BLaER1 (cell line): ENCODE results near the gene ZNF662.

Source experiments
- H3K27ac ChIP-seq: shearing (Covaris generic); formaldehyde crosslinking; 2 replicates; pipeline ENCODE4 v1.8.1; 2022
- H3K27me3 ChIP-seq: shearing (Covaris generic); formaldehyde crosslinking; 2 replicates; pipeline ENCODE4 v1.8.1; 2022
- H3K36me3 ChIP-seq: shearing (Covaris generic); formaldehyde crosslinking; 2 replicates; pipeline ENCODE4 v1.8.1; 2022
- H3K4me1 ChIP-seq: shearing (Covaris generic); formaldehyde crosslinking; 2 replicates; pipeline ENCODE4 v1.8.1; 2022
- H3K4me2 ChIP-seq: shearing (Covaris generic); formaldehyde crosslinking; 2 replicates; pipeline ENCODE4 v1.8.1; 2022
- H3K4me3 ChIP-seq: shearing (Covaris generic); formaldehyde crosslinking; 2 replicates; pipeline ENCODE4 v1.8.1; 2022
- H3K9ac ChIP-seq: shearing (Covaris generic); formaldehyde crosslinking; 2 replicates; pipeline ENCODE4 v1.8.1; 2022
- H3K9me3 ChIP-seq: shearing (Covaris generic); formaldehyde crosslinking; 2 replicates; pipeline ENCODE4 v1.8.1; 2022
- H4K20me1 ChIP-seq: shearing (Covaris generic); formaldehyde crosslinking; 2 replicates; pipeline ENCODE4 v1.8.1; 2022
- Cebpa-rat ChIP-seq: shearing (Covaris generic); IDR thresholded peaks from 2 replicates; pipeline ENCODE4 v1.8.1; 2022

Gene ZNF662

GRCh38 chr3:42901073-42901415 is 4.9 kb upstream of the ZNF662 start:
- peaks cover 26% of the 10 kb centered on the region for H3K9me3 ChIP-seq
- H3K27ac ChIP-seq, result no peak overlapping the region
- H3K4me1 ChIP-seq, result no peaks in the 10 kb centered on the region
- H3K4me3 ChIP-seq, result no peak overlapping the region
- no peak overlapping the region for H3K4me2 ChIP-seq
- peaks cover 8% of the 10 kb centered on the region; the same call in 1 of the 2 replicates for H3K27me3 ChIP-seq
- H3K36me3 ChIP-seq, result no peaks in the 10 kb centered on the region
- H4K20me1 ChIP-seq, result no peaks in the 10 kb centered on the region
- no peak for TF ChIP-seq Cebpa-rat
- no peak overlapping the region for H3K9ac ChIP-seq

- H3K27me3 ChIP-seq, result peaks cover 20% of the 10 kb centered on the region
- no peaks in the 10 kb centered on the region for H4K20me1 ChIP-seq
- H3K4me3 ChIP-seq, result no peak overlapping the region
- TF ChIP-seq Cebpa-rat, result no peak
- no peak overlapping the region for H3K27ac ChIP-seq
- H3K4me1 ChIP-seq, result no peaks in the 10 kb centered on the region
- no peak overlapping the region for H3K9ac ChIP-seq
- no peaks in the 10 kb centered on the region for H3K36me3 ChIP-seq
- peaks cover 38% of the 10 kb centered on the region for H3K9me3 ChIP-seq
- H3K4me2 ChIP-seq, result no peak overlapping the region
These were observed 3.7 kb upstream of the ZNF662 start for GRCh38 chr3:42902257-42902656.

- peaks cover 22% of the 10 kb centered on the region for H3K27me3 ChIP-seq
- no peak overlapping the region for H3K9ac ChIP-seq
- H3K4me2 ChIP-seq, result no peak overlapping the region
- no peak overlapping the region for H3K4me3 ChIP-seq
- no peaks in the 10 kb centered on the region for H3K36me3 ChIP-seq
- H4K20me1 ChIP-seq, result no peaks in the 10 kb centered on the region
- H3K4me1 ChIP-seq, result no peaks in the 10 kb centered on the region
- H3K27ac ChIP-seq, result no peak overlapping the region
- H3K9me3 ChIP-seq, result peaks cover 49% of the 10 kb centered on the region
- no peak for TF ChIP-seq Cebpa-rat
These were observed 1.9 kb upstream of the ZNF662 start for GRCh38 chr3:42904076-42904475.

GRCh38 chr3:42905740-42906069 is 237 bp upstream of the ZNF662 start:
- TF ChIP-seq Cebpa-rat, result no peak

GRCh38 chr3:42906848-42907183 is 874 bp downstream of the ZNF662 start:
- no peak overlapping the region for H3K4me3 ChIP-seq

More at GRCh38 chr3:42905740-42906069, 237 bp upstream of the ZNF662 start:
- Histone ChIP-seq H3K4me2 (no peak overlapping the region), H4K20me1 (no peaks in the 10 kb centered on the region), H3K9ac (no peak overlapping the region), H3K4me3 (no peak overlapping the region), H3K27ac (no peak overlapping the region), H3K36me3 (no peaks in the 10 kb centered on the region), H3K4me1 (no peaks in the 10 kb centered on the region), H3K27me3 (peaks cover 22% of the 10 kb centered on the region), H3K9me3 (peaks cover 63% of the 10 kb centered on the region)

GRCh38 chr3:42908675-42909074 is 2.7 kb downstream of the ZNF662 start:
- Histone ChIP-seq H3K4me2 (no peak overlapping the region), H3K27me3 (peaks cover 22% of the 10 kb centered on the region), H3K9me3 (peaks cover 81% of the 10 kb centered on the region), H3K4me3 (no peak overlapping the region), H3K9ac (no peak overlapping the region), H3K4me1 (no peaks in the 10 kb centered on the region), H4K20me1 (no peaks in the 10 kb centered on the region), H3K27ac (no peak overlapping the region), H3K36me3 (no peaks in the 10 kb centered on the region)
- TF ChIP-seq Cebpa-rat, result no peak

More at GRCh38 chr3:42906848-42907183, 874 bp downstream of the ZNF662 start:
- Histone ChIP-seq H3K4me2 (no peak overlapping the region), H4K20me1 (no peaks in the 10 kb centered on the region), H3K9me3 (peaks cover 74% of the 10 kb centered on the region), H3K36me3 (no peaks in the 10 kb centered on the region), H3K9ac (no peak overlapping the region), H3K27ac (no peak overlapping the region), H3K27me3 (peaks cover 22% of the 10 kb centered on the region), H3K4me1 (no peaks in the 10 kb centered on the region)
- TF ChIP-seq Cebpa-rat, result no peak

- no peaks in the 10 kb centered on the region for H3K36me3 ChIP-seq
- no peaks in the 10 kb centered on the region for H4K20me1 ChIP-seq
- H3K9ac ChIP-seq, result no peak overlapping the region
- peaks cover 83% of the 10 kb centered on the region for H3K9me3 ChIP-seq
- no peaks in the 10 kb centered on the region for H3K4me1 ChIP-seq
- H3K27ac ChIP-seq, result no peak overlapping the region
- no peak overlapping the region for H3K4me3 ChIP-seq
- no peak overlapping the region for H3K4me2 ChIP-seq
- peaks cover 9% of the 10 kb centered on the region for H3K27me3 ChIP-seq
- TF ChIP-seq Cebpa-rat, result no peak
These were observed 5.6 kb downstream of the ZNF662 start for GRCh38 chr3:42911551-42911950.

GRCh38 chr3:42914771-42915515 is 9.0 kb downstream of the ZNF662 start:
- no peak overlapping the region for H3K4me3 ChIP-seq
- peaks cover 89% of the 10 kb centered on the region for H3K9me3 ChIP-seq
- no peak overlapping the region for H3K4me2 ChIP-seq
- no peaks in the 10 kb centered on the region for H3K36me3 ChIP-seq
- H3K4me1 ChIP-seq, result no peaks in the 10 kb centered on the region
- no peak overlapping the region for H3K9ac ChIP-seq
- TF ChIP-seq Cebpa-rat, result no peak
- no peak overlapping the region for H3K27ac ChIP-seq
- H3K27me3 ChIP-seq, result no peaks in the 10 kb centered on the region
- no peaks in the 10 kb centered on the region for H4K20me1 ChIP-seq

GRCh38 chr3:42923606-42924005 is 17.7 kb downstream of the ZNF662 start:
- H3K9ac ChIP-seq, result no peak overlapping the region
- no peaks in the 10 kb centered on the region for H4K20me1 ChIP-seq
- no peak for TF ChIP-seq Cebpa-rat
- H3K27ac ChIP-seq, result no peak overlapping the region
- H3K4me2 ChIP-seq, result no peak overlapping the region
- no peaks in the 10 kb centered on the region for H3K4me1 ChIP-seq
- H3K9me3 ChIP-seq, result peaks cover 14% of the 10 kb centered on the region
- no peaks in the 10 kb centered on the region for H3K36me3 ChIP-seq
- H3K4me3 ChIP-seq, result no peak overlapping the region
- H3K27me3 ChIP-seq, result no peaks in the 10 kb centered on the region

- no peak overlapping the region for H3K27ac ChIP-seq
- no peaks in the 10 kb centered on the region for H3K4me1 ChIP-seq
- no peaks in the 10 kb centered on the region; the same call in 1 of the 2 replicates for H3K9me3 ChIP-seq
- TF ChIP-seq Cebpa-rat, result no peak
- H3K9ac ChIP-seq, result no peak overlapping the region
- no peaks in the 10 kb centered on the region for H4K20me1 ChIP-seq
- H3K27me3 ChIP-seq, result no peaks in the 10 kb centered on the region
- H3K36me3 ChIP-seq, result no peaks in the 10 kb centered on the region
- H3K4me3 ChIP-seq, result no peak overlapping the region
- no peak overlapping the region for H3K4me2 ChIP-seq
These were observed 20.4 kb downstream of the ZNF662 start for GRCh38 chr3:42926310-42926709.

- Histone ChIP-seq H3K4me3 (no peak overlapping the region), H3K9ac (no peak overlapping the region)
These were observed 28.2 kb downstream of the ZNF662 start for GRCh38 chr3:42934111-42934510.

More at GRCh38 chr3:42934111-42934510, 28.2 kb downstream of the ZNF662 start:
- no peaks in the 10 kb centered on the region for H3K36me3 ChIP-seq
- H3K9me3 ChIP-seq, result no peaks in the 10 kb centered on the region; the same call in 1 of the 2 replicates
- no peaks in the 10 kb centered on the region for H3K27me3 ChIP-seq
- no peak overlapping the region for H3K4me2 ChIP-seq
- H4K20me1 ChIP-seq, result no peaks in the 10 kb centered on the region
- no peak for TF ChIP-seq Cebpa-rat
- H3K4me1 ChIP-seq, result no peaks in the 10 kb centered on the region
- no peak overlapping the region for H3K27ac ChIP-seq
